ENCODE measurements around the gene ARHGAP10. TPM values are rescaled to one million over a fixed set of nuclear protein-coding genes. Genes with fewer than 3 reads are reported as not detected.

ARHGAP10 gene
- total and polyA plus RNA-seq, 2 donors (not counting 1 experiment from before 2014, with no cell fraction given): 0.10 to 0.34 TPM

DNA sequence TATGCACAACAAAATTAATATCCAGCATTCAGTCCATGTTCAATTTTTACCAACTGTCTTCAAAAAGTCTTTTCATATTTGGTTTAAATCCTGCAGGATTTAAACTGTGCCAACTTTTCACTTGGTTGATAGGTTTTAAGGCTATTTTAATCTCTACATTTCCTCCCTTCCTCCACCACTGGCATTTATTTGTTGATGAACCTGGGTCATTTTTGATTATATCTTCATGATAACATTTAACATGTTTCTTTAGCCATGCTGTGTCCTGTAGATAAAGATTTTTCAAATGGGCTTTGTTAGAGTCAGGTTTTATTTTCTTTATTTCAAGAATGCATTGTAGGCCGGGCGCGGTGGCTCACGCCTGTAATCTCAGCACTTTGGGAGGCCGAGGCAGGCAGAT lies 216.4 kb downstream of the ARHGAP10 start:
- Mint-ChIP-seq H3K27ac (no peak overlapping the region), H3K9me3 (ENCODE audit: insufficient read depth) (no peaks in the 10 kb centered on the region), H3K4me3 (no peak overlapping the region), H3K27me3 (peaks cover 14% of the 10 kb centered on the region), H3K4me1 (peaks cover 14% of the 10 kb centered on the region)
- Histone ChIP-seq H4K20me1 (ENCODE audit: control insufficient read depth, insufficient read depth, low read length, poor library complexity, severe bottlenecking) (no peaks in the 10 kb centered on the region), H3K27me3 (replicated peaks in 1 of 4; ENCODE audit: control extremely low read depth in 1 of 4, control insufficient read depth in 3 of 4, insufficient read depth in 4 of 4, low read length in 3 of 4) (no peaks in the 10 kb centered on the region), H3K4me3 (ENCODE audit: control extremely low read depth in 1 of 5, extremely low read depth in 1 of 5, insufficient read depth in 1 of 5, low read depth in 2 of 5, low read length in 4 of 5) (no peak overlapping the region), H3K79me2 (ENCODE audit: control insufficient read depth, insufficient read depth, low read length) (no peaks in the 10 kb centered on the region), H3K4me2 (replicated peaks; ENCODE audit: low read depth, low read length, poor library complexity, severe bottlenecking) (no peak overlapping the region), H3K36me3 (replicated peaks in 1 of 2; ENCODE audit: control extremely low read depth in 1 of 2, control insufficient read depth in 1 of 2, extremely low read depth in 1 of 2, insufficient read depth in 2 of 2, low read length in 1 of 2) (no peaks in the 10 kb centered on the region), H2AFZ (ENCODE audit: insufficient read depth, low read depth, low read length, poor library complexity, severe bottlenecking) (no peak overlapping the region), H3K9me3 (ENCODE audit: control extremely low read depth in 1 of 3, control insufficient read depth in 2 of 3, insufficient read depth in 1 of 3, low read length in 2 of 3) (no peaks in the 10 kb centered on the region), H3K4me1 (ENCODE audit: control insufficient read depth in 2 of 2, insufficient read depth in 2 of 2, low read length in 2 of 2) (peaks cover 4 to 15% of the 10 kb centered on the region in 2 donors), H3K9ac (ENCODE audit: low read length) (no peak overlapping the region), H3K27ac (ENCODE audit: low read length in 2 of 2) (no peak overlapping the region)
- no peak for DNase-seq
- ATAC-seq (ENCODE audit: low read depth): no peak
- TF ChIP-seq, protein P1, sequence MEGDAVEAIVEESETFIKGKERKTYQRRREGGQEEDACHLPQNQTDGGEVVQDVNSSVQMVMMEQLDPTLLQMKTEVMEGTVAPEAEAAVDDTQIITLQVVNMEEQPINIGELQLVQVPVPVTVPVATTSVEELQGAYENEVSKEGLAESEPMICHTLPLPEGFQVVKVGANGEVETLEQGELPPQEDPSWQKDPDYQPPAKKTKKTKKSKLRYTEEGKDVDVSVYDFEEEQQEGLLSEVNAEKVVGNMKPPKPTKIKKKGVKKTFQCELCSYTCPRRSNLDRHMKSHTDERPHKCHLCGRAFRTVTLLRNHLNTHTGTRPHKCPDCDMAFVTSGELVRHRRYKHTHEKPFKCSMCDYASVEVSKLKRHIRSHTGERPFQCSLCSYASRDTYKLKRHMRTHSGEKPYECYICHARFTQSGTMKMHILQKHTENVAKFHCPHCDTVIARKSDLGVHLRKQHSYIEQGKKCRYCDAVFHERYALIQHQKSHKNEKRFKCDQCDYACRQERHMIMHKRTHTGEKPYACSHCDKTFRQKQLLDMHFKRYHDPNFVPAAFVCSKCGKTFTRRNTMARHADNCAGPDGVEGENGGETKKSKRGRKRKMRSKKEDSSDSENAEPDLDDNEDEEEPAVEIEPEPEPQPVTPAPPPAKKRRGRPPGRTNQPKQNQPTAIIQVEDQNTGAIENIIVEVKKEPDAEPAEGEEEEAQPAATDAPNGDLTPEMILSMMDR (IDR thresholded peaks at IDR 0.05): no peak
- no peak for TF ChIP-seq EZH2 (IDR thresholded peaks at IDR 0.05; ENCODE audit: borderline replicate concordance, insufficient read depth, low read depth, low read length, poor library complexity, severe bottlenecking)
- POLR2A ChIA-PET: no interaction called here
- intact Hi-C loops (cut with micrococcal nuclease): no loop called here
- WGBS (ENCODE audit: insufficient coverage): 100% methylated on average over 1 of the region's 5 CpGs
- CTCF ChIA-PET: no interaction called here

DNA sequence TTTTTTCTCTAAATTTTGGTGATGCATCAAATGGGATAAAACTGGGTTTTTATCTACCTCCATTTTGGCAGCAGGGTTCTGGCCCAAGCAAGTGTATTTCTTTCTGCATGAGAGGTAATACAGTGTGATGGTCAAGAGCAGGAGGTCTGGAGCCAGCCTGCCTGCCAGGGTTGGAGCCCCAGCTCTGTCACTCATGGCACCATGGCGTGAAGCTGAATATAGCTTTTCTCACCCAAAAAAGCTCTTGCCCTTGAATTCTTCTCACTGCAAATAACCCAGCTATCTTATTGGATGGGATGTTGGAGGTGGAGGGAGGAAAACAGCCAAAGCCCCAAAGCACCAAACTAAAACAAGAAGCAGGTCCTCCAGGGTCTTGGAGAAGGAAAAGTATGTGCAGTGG lies 218.4 kb downstream of the ARHGAP10 start:
- WGBS (ENCODE audit: insufficient coverage): no CpG with 5 or more reads among the region's 1 CpG
- Mint-ChIP-seq H3K27me3 (peaks cover 8% of the 10 kb centered on the region), H3K4me3 (no peak overlapping the region), H3K27ac (no peak overlapping the region), H3K4me1 (no peaks in the 10 kb centered on the region), H3K9me3 (ENCODE audit: insufficient read depth) (no peaks in the 10 kb centered on the region)
- Histone ChIP-seq H3K27ac (ENCODE audit: low read length in 2 of 2) (no peak overlapping the region), H3K79me2 (ENCODE audit: control insufficient read depth, insufficient read depth, low read length) (no peaks in the 10 kb centered on the region), H3K27me3 (replicated peaks in 1 of 4; ENCODE audit: control extremely low read depth in 1 of 4, control insufficient read depth in 3 of 4, insufficient read depth in 4 of 4, low read length in 3 of 4) (no peaks in the 10 kb centered on the region), H3K4me2 (replicated peaks; ENCODE audit: low read depth, low read length, poor library complexity, severe bottlenecking) (no peak overlapping the region), H3K36me3 (replicated peaks in 1 of 2; ENCODE audit: control extremely low read depth in 1 of 2, control insufficient read depth in 1 of 2, extremely low read depth in 1 of 2, insufficient read depth in 2 of 2, low read length in 1 of 2) (no peaks in the 10 kb centered on the region), H2AFZ (ENCODE audit: insufficient read depth, low read depth, low read length, poor library complexity, severe bottlenecking) (no peak overlapping the region), H4K20me1 (ENCODE audit: control insufficient read depth, insufficient read depth, low read length, poor library complexity, severe bottlenecking) (no peaks in the 10 kb centered on the region), H3K4me1 (ENCODE audit: control insufficient read depth in 2 of 2, insufficient read depth in 2 of 2, low read length in 2 of 2) (no peaks in the 10 kb centered on the region), H3K4me3 (ENCODE audit: control extremely low read depth in 1 of 5, extremely low read depth in 1 of 5, insufficient read depth in 1 of 5, low read depth in 2 of 5, low read length in 4 of 5) (no peak overlapping the region), H3K9me3 (ENCODE audit: control extremely low read depth in 1 of 3, control insufficient read depth in 2 of 3, insufficient read depth in 1 of 3, low read length in 2 of 3) (no peaks in the 10 kb centered on the region), H3K9ac (ENCODE audit: low read length) (no peak overlapping the region)
- TF ChIP-seq, protein P1 (IDR thresholded peaks at IDR 0.05): no peak
- no peak for TF ChIP-seq EZH2 (IDR thresholded peaks at IDR 0.05; ENCODE audit: borderline replicate concordance, insufficient read depth, low read depth, low read length, poor library complexity, severe bottlenecking)
- POLR2A ChIA-PET: no interaction called here
- CTCF ChIA-PET: interaction anchor here (0.7 kb wide), 2 partner anchors 17 to 884 kb away, joined by 3 to 5 read pairs; no protein-coding TSS in a partner anchor
- DNase-seq (no peak), ATAC-seq (ENCODE audit: low read depth) (no peak)
- intact Hi-C loops (cut with micrococcal nuclease): no loop called here

All from B cell (primary cell).